GM23248 (cell line): ENCODE measurements around the gene TCF23. TPM values are rescaled to one million over a fixed set of nuclear protein-coding genes. Genes with fewer than 3 reads are reported as not detected.

ENCODE experiments used
- DNase-seq: peaks from one replicate; pipeline ENCODE4 v3.0.0-alpha.2; 2015
- H2AFZ ChIP-seq: fragments of 200-600 bp; sonication (generic); 2 replicates; pipeline ENCODE4 v1.6.1; 2016; ENCODE audit warnings: antibody characterized with exemption
- H3F3A ChIP-seq: fragments of 200-600 bp; sonication (generic); 2 replicates; pipeline ENCODE4 v1.6.1; 2016; ENCODE audit warnings: mild to moderate bottlenecking, antibody characterized with exemption, mixed run types; ENCODE audit not compliant: insufficient read depth
- H3K27ac ChIP-seq: fragments of 200-600 bp; sonication (generic); 2 replicates; pipeline ENCODE4 v1.5.1; 2016; ENCODE audit warnings: mild to moderate bottlenecking
- H3K27me3 ChIP-seq: fragments of 200-600 bp; sonication (generic); replicated peaks from 2 replicates; pipeline ENCODE4 v1.6.1; 2016; ENCODE audit warnings: mild to moderate bottlenecking; ENCODE audit not compliant: insufficient read depth
- H3K36me3 ChIP-seq: fragments of 200-600 bp; sonication (generic); 2 replicates; pipeline ENCODE4 v1.6.1; 2016; ENCODE audit warnings: low read depth, mild to moderate bottlenecking
- H3K4me1 ChIP-seq: fragments of 200-600 bp; sonication (generic); 2 replicates; pipeline ENCODE4 v1.6.1; 2016; ENCODE audit warnings: mild to moderate bottlenecking; ENCODE audit not compliant: insufficient read depth
- H3K4me2 ChIP-seq: fragments of 200-600 bp; sonication (generic); one replicate; pipeline ENCODE4 v1.6.1; 2016; ENCODE audit warnings: mild to moderate bottlenecking; ENCODE audit not compliant: unreplicated experiment
- H3K4me3 ChIP-seq: fragments of 200-600 bp; sonication (generic); 2 replicates; pipeline ENCODE4 v1.5.1; 2016; ENCODE audit warnings: mild to moderate bottlenecking
- H3K79me2 ChIP-seq: fragments of 200-600 bp; sonication (generic); 2 replicates; pipeline ENCODE4 v1.6.1; 2016; ENCODE audit warnings: mild to moderate bottlenecking; ENCODE audit not compliant: insufficient read depth
- H3K9ac ChIP-seq: fragments of 200-600 bp; sonication (generic); 2 replicates; pipeline ENCODE4 v1.6.1; 2016; ENCODE audit warnings: mild to moderate bottlenecking
- H3K9me2 ChIP-seq: fragments of 200-600 bp; sonication (generic); 2 replicates; pipeline ENCODE4 v1.6.1; 2016; ENCODE audit warnings: mixed run types, mild to moderate bottlenecking, moderate library complexity; ENCODE audit not compliant: insufficient read depth
- H3K9me3 ChIP-seq: fragments of 200-600 bp; sonication (generic); one replicate; pipeline ENCODE4 v1.6.1; 2017; ENCODE audit warnings: low read depth
- H4K20me1 ChIP-seq: fragments of 200-600 bp; sonication (generic); 2 replicates; pipeline ENCODE4 v1.6.0; 2016; ENCODE audit not compliant: insufficient read depth
- EZH2 ChIP-seq: fragments of 200-600 bp; sonication (generic); IDR thresholded peaks from 2 replicates; pipeline ENCODE4 v1.6.1; 2018; ENCODE audit warnings: antibody characterized with exemption, mild to moderate bottlenecking; ENCODE audit not compliant: insufficient read depth, poor library complexity, severe bottlenecking
- EZH2phosphoT487 ChIP-seq: fragments of 200-600 bp; sonication (generic); IDR thresholded peaks from 2 replicates; pipeline ENCODE4 v1.6.1; 2018; ENCODE audit warnings: antibody characterized with exemption, moderate library complexity, mild to moderate bottlenecking, low read depth; ENCODE audit not compliant: insufficient read depth
- WGBS, 2 experiments: methylation state at CpG; one replicate each; pipeline ENCODE4 v1.1.6; 2015 to 2017; ENCODE audit warnings: low lambda C conversion rate in 2 of 2, low coverage in 1 of 2; ENCODE audit errors: missing lambda C conversion rate in 2 of 2; 5-methylcytosine and 5-hydroxymethylcytosine counted together
- in situ Hi-C: fragments of 300-500 bp; cut with MboI; formaldehyde crosslinking; loops from 2 replicates; pipeline ENCODE4 v1.15.0; 2020
- polyA plus RNA-seq: library from polyadenylated mRNA; unstranded; fragments of >200 nt; fragmentation: Nextera tagmentation; extraction: Ambion mirVana; gene quantifications from 2 replicates; pipeline ENCODE4 v1.2.1, GENCODE V29; 2016
- total RNA-seq: library from RNA; depleted of rRNA; stranded (reverse); fragments of >200 nt; shearing (Covaris generic); gene quantifications from 2 replicates; pipeline ENCODE4 v1.2.3, GENCODE V29; 2014

Gene TCF23
- total and polyA plus RNA-seq, 2 experiments from 2014 or later: not detected

GRCh38 chr2:27201675-27202074 lies 52.9 kb downstream of the TCF23 start:
- no peak overlapping the region for H3K4me3 ChIP-seq
- no peak overlapping the region for H2AFZ ChIP-seq
- no peaks in the 10 kb centered on the region for H3K9me3 ChIP-seq
- H3K4me2 ChIP-seq: no peak overlapping the region
- in situ Hi-C loops: no loop called here
- no peaks in the 10 kb centered on the region for H3K79me2 ChIP-seq
- no peak for DNase-seq
- no peak overlapping the region for H3K9ac ChIP-seq
- H3K4me1 ChIP-seq: 0 out of 2 replicates have a peak, but pooled peaks cover 3% of the 10 kb centered on the region
- H3K27me3 ChIP-seq: no peaks in the 10 kb centered on the region
- H4K20me1 ChIP-seq: no peaks in the 10 kb centered on the region
- 92% methylated on average over 7 of the region's 7 CpGs for WGBS, 2 experiments
- H3K27ac ChIP-seq: no peak overlapping the region
- no peaks in the 10 kb centered on the region for H3K36me3 ChIP-seq
- TF ChIP-seq EZH2 (no peak), EZH2phosphoT487 (no peak)
- no peaks in the 10 kb centered on the region for H3K9me2 ChIP-seq
- H3F3A ChIP-seq: no peaks in the 10 kb centered on the region

GRCh38 chr2:27202854-27203253 lies 54.0 kb downstream of the TCF23 start:
- Histone ChIP-seq H4K20me1 (no peaks in the 10 kb centered on the region), H3F3A (no peaks in the 10 kb centered on the region), H3K27me3 (no peaks in the 10 kb centered on the region), H3K79me2 (no peaks in the 10 kb centered on the region), H2AFZ (no peak overlapping the region), H3K4me1 (0 out of 2 replicates have a peak, but pooled peaks cover 3% of the 10 kb centered on the region), H3K4me2 (no peak overlapping the region), H3K9me2 (no peaks in the 10 kb centered on the region), H3K9ac (no peak overlapping the region), H3K9me3 (no peaks in the 10 kb centered on the region), H3K36me3 (no peaks in the 10 kb centered on the region), H3K27ac (no peak overlapping the region), H3K4me3 (no peak overlapping the region)
- DNase-seq: peak; percentile 65
- in situ Hi-C loops: no loop called here
- TF ChIP-seq EZH2 (no peak), EZH2phosphoT487 (no peak)
- WGBS, 2 experiments: 86 to 89% methylated on average over 2 of the region's 2 CpGs

GRCh38 chr2:27203741-27204140 lies 54.9 kb downstream of the TCF23 start:
- WGBS, 2 experiments: 83 to 89% methylated on average over 9 of the region's 9 CpGs
- Histone ChIP-seq H3K4me1 (0 out of 2 replicates have a peak, but pooled peaks cover 3% of the 10 kb centered on the region), H3F3A (no peaks in the 10 kb centered on the region), H3K36me3 (no peaks in the 10 kb centered on the region; the same call in 1 of the 2 replicates), H3K79me2 (no peaks in the 10 kb centered on the region), H3K9ac (no peak overlapping the region), H4K20me1 (no peaks in the 10 kb centered on the region), H3K27me3 (no peaks in the 10 kb centered on the region), H3K27ac (no peak overlapping the region), H3K4me3 (no peak overlapping the region), H2AFZ (no peak overlapping the region), H3K4me2 (no peak overlapping the region), H3K9me3 (no peaks in the 10 kb centered on the region), H3K9me2 (no peaks in the 10 kb centered on the region)
- TF ChIP-seq EZH2 (no peak), EZH2phosphoT487 (no peak)
- in situ Hi-C loops: no loop called here
- no peak for DNase-seq

- no peaks in the 10 kb centered on the region for H3K79me2 ChIP-seq
- no peaks in the 10 kb centered on the region for H3K9me2 ChIP-seq
- H3K36me3 ChIP-seq: no peaks in the 10 kb centered on the region; the same call in 1 of the 2 replicates
- TF ChIP-seq EZH2phosphoT487: no peak
- no peak for TF ChIP-seq EZH2
- no peaks in the 10 kb centered on the region for H4K20me1 ChIP-seq
- in situ Hi-C loops: no loop called here
- H3K4me1 ChIP-seq: 0 out of 2 replicates have a peak, but pooled peaks cover 3% of the 10 kb centered on the region
- no peaks in the 10 kb centered on the region for H3F3A ChIP-seq
- no peak overlapping the region for H3K4me2 ChIP-seq
- H3K4me3 ChIP-seq: no peak overlapping the region
- no peak overlapping the region for H3K27ac ChIP-seq
- no peaks in the 10 kb centered on the region for H3K9me3 ChIP-seq
- H3K9ac ChIP-seq: no peak overlapping the region
- H2AFZ ChIP-seq: no peak overlapping the region
- WGBS, 2 experiments: 90 to 99% methylated on average over 8 of the region's 8 CpGs
- no peaks in the 10 kb centered on the region for H3K27me3 ChIP-seq
- no peak for DNase-seq
Measured at GRCh38 chr2:27204566-27204965, 55.8 kb downstream of the TCF23 start.

- Histone ChIP-seq H3K4me1 (0 out of 2 replicates have a peak, but pooled peaks cover 3% of the 10 kb centered on the region), H4K20me1 (no peaks in the 10 kb centered on the region), H2AFZ (no peak overlapping the region), H3K36me3 (no peaks in the 10 kb centered on the region; the same call in 1 of the 2 replicates), H3K27me3 (no peaks in the 10 kb centered on the region), H3K4me2 (no peak overlapping the region), H3K9me3 (no peaks in the 10 kb centered on the region), H3K79me2 (no peaks in the 10 kb centered on the region), H3K9me2 (no peaks in the 10 kb centered on the region), H3K9ac (no peak overlapping the region), H3K4me3 (no peak overlapping the region), H3K27ac (no peak overlapping the region), H3F3A (no peaks in the 10 kb centered on the region)
- 87 to 91% methylated on average over 8 of the region's 8 CpGs for WGBS, 2 experiments
- TF ChIP-seq EZH2 (no peak), EZH2phosphoT487 (no peak)
- in situ Hi-C loops: no loop called here
- DNase-seq: no peak
Measured at GRCh38 chr2:27205206-27205605, 56.4 kb downstream of the TCF23 start.
